ENCODE results near the gene OR9A4. TPM values are rescaled to one million over a fixed set of nuclear protein-coding genes. Genes with fewer than 3 reads are reported as not detected.

OR9A4 gene
- total RNA-seq, 1 experiment from 2014 or later = not detected

GRCh38 chr7:141944811-141945210, 28.6 kb downstream of the OR9A4 start:
- Histone ChIP-seq H3K23ac (ENCODE audit: insufficient read length, low read depth, low read length) (no peak overlapping the region), H3K9ac (ENCODE audit: extremely low read depth, insufficient read length, low read length) (no peak overlapping the region), H2BK20ac (ENCODE audit: low read depth, low read length, poor library complexity, severe bottlenecking) (no peak overlapping the region), H3K79me2 (ENCODE audit: insufficient read depth, low read length) (no peaks in the 10 kb centered on the region), H2BK5ac (ENCODE audit: insufficient read length, low read length) (no peak overlapping the region), H2AK5ac (ENCODE audit: insufficient read length, low read length) (no peak overlapping the region), H3K4ac (ENCODE audit: low read depth, low read length) (no peak overlapping the region), H2BK120ac (ENCODE audit: low read depth, low read length, poor library complexity, severe bottlenecking) (no peak overlapping the region), H2BK12ac (ENCODE audit: insufficient read length, low read depth, low read length) (no peak overlapping the region), H3K27ac (ENCODE audit: insufficient read length, low read depth, low read length) (no peak overlapping the region), H3K4me1 (ENCODE audit: insufficient read depth, low read length) (no peaks in the 10 kb centered on the region), H4K5ac (ENCODE audit: insufficient read length, low read depth, low read length) (no peak overlapping the region), H4K91ac (ENCODE audit: insufficient read length, low read depth, low read length) (no peak overlapping the region), H3K18ac (ENCODE audit: insufficient read length, low read depth, low read length) (no peak overlapping the region), H3K23me2 (ENCODE audit: insufficient read length, low read depth, low read length, poor library complexity, severe bottlenecking) (no peaks in the 10 kb centered on the region), H2BK15ac (ENCODE audit: low read depth, low read length) (no peak overlapping the region), H2AFZ (ENCODE audit: low read length) (no peak overlapping the region), H3K56ac (ENCODE audit: insufficient read length, low read depth, low read length) (no peak overlapping the region), H3K79me1 (ENCODE audit: insufficient read depth, low read depth, low read length, poor library complexity, severe bottlenecking) (no peaks in the 10 kb centered on the region), H3T11ph (ENCODE audit: low read length) (no peak overlapping the region), H3K9me3 (ENCODE audit: control insufficient read depth, low read depth, low read length) (no peaks in the 10 kb centered on the region), H4K8ac (replicated peaks; ENCODE audit: insufficient read length, low read depth, low read length) (no peak overlapping the region), H3K4me2 (ENCODE audit: insufficient read depth, insufficient read length, low read length) (no peak overlapping the region), H3K27me3 (ENCODE audit: insufficient read depth, low read length) (no peaks in the 10 kb centered on the region), H3K14ac (ENCODE audit: insufficient read depth, low read length) (no peak overlapping the region), H4K20me1 (ENCODE audit: control insufficient read depth, insufficient read depth, insufficient read length) (no peaks in the 10 kb centered on the region)
- no peak for TF ChIP-seq CTCF (conservative IDR thresholded peaks at IDR 0.05)
- no peak overlapping the region for H3K4me3 Mint-ChIP-seq
- H3K4me1 Mint-ChIP-seq = no peaks in the 10 kb centered on the region
- H3K9me3 Mint-ChIP-seq = peaks cover 10 to 14% of the 10 kb centered on the region in 2 experiments
- no peak overlapping the region for H3K27ac Mint-ChIP-seq
- WGBS (ENCODE audit: extremely low coverage, insufficient read length, low lambda C conversion rate) = no CpG with 5 or more reads among the region's 3 CpGs
- no peaks in the 10 kb centered on the region for H3K27me3 Mint-ChIP-seq (ENCODE audit: low read depth)
- peaks cover 0 to 8% (median 0%) of the 10 kb centered on the region in 3 experiments; a peak in 3 of 7 replicates for H3K36me3 Mint-ChIP-seq (ENCODE audit: insufficient read depth in 1 of 3, low read depth in 3 of 3)
- no peak for DNase-seq
